ENCODE results near the gene HDGF. TPM values are rescaled to one million over a fixed set of nuclear protein-coding genes. Genes with fewer than 3 reads are reported as not detected.

HDGF gene
- total RNA-seq, 1 donor from 2014 or later, result 246 TPM

DNA sequence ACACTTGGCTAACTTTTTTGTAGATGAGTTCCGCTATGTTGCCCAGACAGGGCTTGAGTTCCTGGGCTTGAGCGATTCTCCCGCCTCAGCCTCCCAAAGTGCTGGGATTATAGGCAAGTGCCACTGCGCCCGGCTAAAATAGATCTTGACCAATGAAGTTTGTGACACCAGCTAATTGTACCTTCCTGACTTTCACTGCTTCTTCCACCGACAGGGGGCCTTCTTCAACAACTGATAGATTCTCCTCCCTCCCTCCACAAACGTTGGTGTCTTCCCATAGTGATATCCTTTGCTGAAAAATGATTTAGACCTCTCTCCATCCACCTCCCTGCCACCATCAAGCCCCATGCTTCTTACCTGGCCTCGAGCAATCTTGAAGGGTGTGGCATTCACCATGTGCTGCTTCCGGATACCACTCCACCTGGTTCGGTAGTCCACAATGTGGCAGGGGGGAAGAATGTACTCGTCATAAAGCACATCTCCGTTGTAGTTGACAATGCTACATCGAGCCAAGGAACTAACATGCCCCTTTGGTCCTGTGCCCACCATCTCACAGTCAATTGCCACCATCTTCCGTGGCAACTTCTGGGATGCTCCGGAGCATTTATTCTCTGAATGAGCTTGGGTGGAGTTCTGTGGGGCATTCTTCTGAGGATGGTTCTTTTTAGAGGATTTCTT lies 24.8 kb downstream of the HDGF start:
- H3K79me2 ChIP-seq (ENCODE audit: low read depth), result peaks cover 76% of the 10 kb centered on the region
- peaks cover 7% of the 10 kb centered on the region for H3K27me3 Mint-ChIP-seq (ENCODE audit: insufficient read depth, low read depth)
- H3K4me1 ChIP-seq, result peaks cover 29% of the 10 kb centered on the region
- H3K27me3 ChIP-seq, result no peaks in the 10 kb centered on the region
- peaks cover 62% of the 10 kb centered on the region for H4K20me1 ChIP-seq (ENCODE audit: low read depth)
- H3K36me3 ChIP-seq, result no peaks in the 10 kb centered on the region
- no peak overlapping the region for H3K27ac ChIP-seq
- TF ChIP-seq CTCF (IDR thresholded peaks at IDR 0.05) (peak; percentile 69), EZH2 (IDR thresholded peaks at IDR 0.05) (no peak)
- peaks cover 19% of the 10 kb centered on the region for H3K36me3 Mint-ChIP-seq
- H3K9me3 ChIP-seq (ENCODE audit: low read depth), result no peaks in the 10 kb centered on the region
- H2AFZ ChIP-seq (replicated peaks), result no peak overlapping the region
- peaks cover 13% of the 10 kb centered on the region for H3K4me1 Mint-ChIP-seq
- H3K4me3 Mint-ChIP-seq, result no peak overlapping the region
- no peak overlapping the region for H3K27ac Mint-ChIP-seq
- peaks cover 25% of the 10 kb centered on the region for H3F3A ChIP-seq (ENCODE audit: low read depth)
- H3K9me3 Mint-ChIP-seq, result no peaks in the 10 kb centered on the region
- H3K9ac ChIP-seq, result no peak overlapping the region
- H3K4me2 ChIP-seq, result peak overlapping the region; percentile 98
- peak; percentile 76 for DNase-seq (ENCODE audit: low spot score)
- peak overlapping the region; percentile 100 for H3K4me3 ChIP-seq

DNA sequence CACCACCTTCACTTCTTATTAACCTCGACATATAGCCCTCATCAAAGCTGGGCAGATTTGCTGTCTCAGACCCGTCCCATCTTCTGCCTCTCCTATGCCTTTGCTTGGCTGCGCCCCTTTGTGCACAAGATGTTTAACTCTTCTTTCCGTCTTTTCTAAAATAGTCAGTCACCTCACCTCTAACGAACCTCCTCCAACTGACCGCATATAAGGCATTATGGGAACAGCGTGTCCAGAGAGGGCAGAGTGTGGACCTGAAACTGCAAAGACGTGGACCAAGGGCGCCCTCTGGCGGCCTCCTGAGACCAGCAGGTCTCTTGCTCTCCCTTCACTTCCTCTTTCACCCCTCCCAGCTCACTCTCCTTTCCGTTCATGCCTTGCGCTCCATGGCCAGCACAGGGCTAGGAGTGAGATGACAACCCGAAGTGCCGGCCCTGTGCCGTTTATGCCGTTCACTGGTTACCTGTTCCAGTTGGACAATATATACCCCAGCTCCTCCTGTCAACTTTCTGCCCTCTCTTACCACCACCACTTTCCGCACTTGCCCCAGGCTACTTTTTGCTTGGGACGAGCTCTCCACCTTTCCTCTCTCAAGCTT lies 25.7 kb downstream of the HDGF start:
- Histone ChIP-seq H3K27me3 (no peaks in the 10 kb centered on the region), H3K79me2 (ENCODE audit: low read depth) (peaks cover 76% of the 10 kb centered on the region), H2AFZ (replicated peaks) (no peak overlapping the region), H3K27ac (no peak overlapping the region), H3F3A (ENCODE audit: low read depth) (peaks cover 25% of the 10 kb centered on the region), H3K4me2 (peak overlapping the region; percentile 98), H3K4me3 (peak overlapping the region; percentile 100), H3K9me3 (ENCODE audit: low read depth) (no peaks in the 10 kb centered on the region), H3K36me3 (no peaks in the 10 kb centered on the region), H3K4me1 (peaks cover 29% of the 10 kb centered on the region), H3K9ac (no peak overlapping the region), H4K20me1 (ENCODE audit: low read depth) (peaks cover 64% of the 10 kb centered on the region)
- peaks cover 22% of the 10 kb centered on the region for H3K36me3 Mint-ChIP-seq
- H3K9me3 Mint-ChIP-seq, result no peaks in the 10 kb centered on the region
- no peak overlapping the region for H3K4me3 Mint-ChIP-seq
- TF ChIP-seq CTCF (IDR thresholded peaks at IDR 0.05), result peak; percentile 94
- no peak for TF ChIP-seq EZH2 (IDR thresholded peaks at IDR 0.05)
- TF ChIP-seq EZH2phosphoT487 (IDR thresholded peaks at IDR 0.05), result no peak
- no peak overlapping the region for H3K27ac Mint-ChIP-seq
- H3K27me3 Mint-ChIP-seq (ENCODE audit: insufficient read depth, low read depth), result peaks cover 7% of the 10 kb centered on the region
- peak; percentile 94 for DNase-seq (ENCODE audit: low spot score)
- H3K4me1 Mint-ChIP-seq, result peaks cover 13% of the 10 kb centered on the region

DNA sequence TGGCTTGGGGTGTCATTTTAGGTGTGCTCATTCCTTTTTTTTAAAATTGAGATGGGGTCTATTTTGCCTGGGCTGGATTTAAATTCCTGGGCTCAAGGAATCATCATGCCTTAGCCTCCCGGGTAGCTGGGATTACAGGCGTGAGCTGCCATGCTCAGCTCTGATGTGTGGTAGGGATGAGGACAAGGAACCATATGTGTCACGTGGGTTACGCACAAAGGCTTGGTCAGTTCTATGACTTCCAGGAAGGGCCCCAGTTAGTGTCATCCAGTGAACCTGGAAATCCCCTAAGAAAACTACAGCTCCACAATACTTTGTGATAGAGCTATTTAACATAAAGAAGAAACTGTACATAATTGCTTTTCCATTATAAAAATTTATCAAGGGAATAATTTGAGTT lies 29.9 kb downstream of the HDGF start:
- Mint-ChIP-seq H3K4me1 (peaks cover 9% of the 10 kb centered on the region), H3K36me3 (peaks cover 28% of the 10 kb centered on the region), H3K27ac (no peak overlapping the region), H3K4me3 (peak overlapping the region; percentile 25), H3K27me3 (ENCODE audit: insufficient read depth, low read depth) (peaks cover 2% of the 10 kb centered on the region), H3K9me3 (no peaks in the 10 kb centered on the region)
- H3K4me3 ChIP-seq, result no peak overlapping the region
- H3K9ac ChIP-seq, result no peak overlapping the region
- peaks cover 12% of the 10 kb centered on the region for H3K4me1 ChIP-seq
- no peak overlapping the region for H3K27ac ChIP-seq
- H2AFZ ChIP-seq (replicated peaks), result no peak overlapping the region
- H4K20me1 ChIP-seq (ENCODE audit: low read depth), result peaks cover 34% of the 10 kb centered on the region
- no peaks in the 10 kb centered on the region for H3K36me3 ChIP-seq
- peaks cover 40% of the 10 kb centered on the region for H3K79me2 ChIP-seq (ENCODE audit: low read depth)
- no peaks in the 10 kb centered on the region for H3K9me3 ChIP-seq (ENCODE audit: low read depth)
- no peak for TF ChIP-seq EZH2 (IDR thresholded peaks at IDR 0.05)
- no peak for TF ChIP-seq EZH2phosphoT487 (IDR thresholded peaks at IDR 0.05)
- TF ChIP-seq CTCF (IDR thresholded peaks at IDR 0.05), result no peak
- H3K27me3 ChIP-seq, result no peaks in the 10 kb centered on the region
- no peak for DNase-seq (ENCODE audit: low spot score)
- H3K4me2 ChIP-seq, result no peak overlapping the region
- peaks cover 12% of the 10 kb centered on the region for H3F3A ChIP-seq (ENCODE audit: low read depth)
